Measurements from ENCODE around the gene RMRP.

DNA sequence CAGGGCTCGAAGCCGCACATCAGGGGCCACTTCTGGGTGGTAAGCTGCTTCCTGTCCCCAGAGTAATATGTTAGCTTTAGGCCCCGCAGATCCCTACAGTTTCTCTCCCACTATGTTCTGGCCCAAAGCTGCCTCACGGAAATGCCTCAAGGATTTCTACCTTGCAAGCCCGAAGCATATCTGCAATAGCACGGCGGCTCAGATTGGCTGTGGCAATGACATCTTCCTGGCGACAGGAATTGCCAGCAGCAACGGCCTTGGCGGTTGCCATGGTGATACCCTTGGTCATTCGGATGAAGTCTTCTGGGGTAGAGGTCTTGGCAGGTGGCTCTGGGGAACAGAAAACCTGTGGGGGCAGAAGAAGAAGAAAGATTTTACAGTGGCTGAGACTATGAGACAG, 42.2 kb upstream of the RMRP start:
- TF ChIP-seq, protein P1, sequence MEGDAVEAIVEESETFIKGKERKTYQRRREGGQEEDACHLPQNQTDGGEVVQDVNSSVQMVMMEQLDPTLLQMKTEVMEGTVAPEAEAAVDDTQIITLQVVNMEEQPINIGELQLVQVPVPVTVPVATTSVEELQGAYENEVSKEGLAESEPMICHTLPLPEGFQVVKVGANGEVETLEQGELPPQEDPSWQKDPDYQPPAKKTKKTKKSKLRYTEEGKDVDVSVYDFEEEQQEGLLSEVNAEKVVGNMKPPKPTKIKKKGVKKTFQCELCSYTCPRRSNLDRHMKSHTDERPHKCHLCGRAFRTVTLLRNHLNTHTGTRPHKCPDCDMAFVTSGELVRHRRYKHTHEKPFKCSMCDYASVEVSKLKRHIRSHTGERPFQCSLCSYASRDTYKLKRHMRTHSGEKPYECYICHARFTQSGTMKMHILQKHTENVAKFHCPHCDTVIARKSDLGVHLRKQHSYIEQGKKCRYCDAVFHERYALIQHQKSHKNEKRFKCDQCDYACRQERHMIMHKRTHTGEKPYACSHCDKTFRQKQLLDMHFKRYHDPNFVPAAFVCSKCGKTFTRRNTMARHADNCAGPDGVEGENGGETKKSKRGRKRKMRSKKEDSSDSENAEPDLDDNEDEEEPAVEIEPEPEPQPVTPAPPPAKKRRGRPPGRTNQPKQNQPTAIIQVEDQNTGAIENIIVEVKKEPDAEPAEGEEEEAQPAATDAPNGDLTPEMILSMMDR (IDR thresholded peaks at IDR 0.05) = no peak
- no peak for TF ChIP-seq POLR2AphosphoS5 (IDR thresholded peaks at IDR 0.05)
- no peak for TF ChIP-seq POLR2A (IDR thresholded peaks at IDR 0.05)
- TF ChIP-seq EP300 (IDR thresholded peaks at IDR 0.05) = no peak
